Measurements from ENCODE around the gene TMC5.
"Not testable (repeated sequence)": the region's sequence is repeated elsewhere in the genome, so short reads cannot be mapped to it uniquely, and the experiment has no call there.

TMC5 gene

GRCh38 chr16:19397373-19397772 is 20.3 kb upstream of the TMC5 start:
- H3K9ac ChIP-seq (ENCODE audit: low read length in 5 of 5); H3K36me3 ChIP-seq (ENCODE audit: control insufficient read depth in 5 of 5, insufficient read depth in 5 of 5, low read length in 5 of 5); H3K27ac ChIP-seq (ENCODE audit: low read depth, low read length); H3K27me3 ChIP-seq (ENCODE audit: control insufficient read depth in 5 of 5, insufficient read depth in 4 of 5, low read length in 5 of 5); H3K4me3 ChIP-seq (ENCODE audit: low read depth in 1 of 5, low read length in 5 of 5): not testable (repeated sequence)
- peaks cover 0 to 37% (median 33%) of the 10 kb centered on the region in 5 donors for H3K9me3 ChIP-seq (ENCODE audit: control insufficient read depth in 5 of 5, low read length in 5 of 5)
- H3K4me1 ChIP-seq (ENCODE audit: control insufficient read depth in 5 of 5, insufficient read depth in 5 of 5, low read length in 5 of 5): peaks cover 0 to 14% (median 10%) of the 10 kb centered on the region in 5 donors

- Histone ChIP-seq H3K9ac (ENCODE audit: low read length in 5 of 5) (no peak overlapping the region), H3K9me3 (ENCODE audit: control insufficient read depth in 5 of 5, low read length in 5 of 5) (peaks cover 0 to 44% (median 37%) of the 10 kb centered on the region in 5 donors), H3K27me3 (ENCODE audit: control insufficient read depth in 5 of 5, insufficient read depth in 4 of 5, low read length in 5 of 5) (no peaks in the 10 kb centered on the region), H3K36me3 (ENCODE audit: control insufficient read depth in 5 of 5, insufficient read depth in 5 of 5, low read length in 5 of 5) (no peaks in the 10 kb centered on the region), H3K4me1 (ENCODE audit: control insufficient read depth in 5 of 5, insufficient read depth in 5 of 5, low read length in 5 of 5) (peaks cover 0 to 16% (median 10%) of the 10 kb centered on the region in 5 donors), H3K27ac (ENCODE audit: low read depth, low read length) (no peak overlapping the region), H3K4me3 (ENCODE audit: low read depth in 1 of 5, low read length in 5 of 5) (peak overlapping the region in 1 of 5 donors; percentile 8)
These were observed 17.0 kb upstream of the TMC5 start for GRCh38 chr16:19400711-19401110.

- Histone ChIP-seq H3K4me3 (ENCODE audit: low read depth in 1 of 5, low read length in 5 of 5) (no peak overlapping the region), H3K36me3 (ENCODE audit: control insufficient read depth in 5 of 5, insufficient read depth in 5 of 5, low read length in 5 of 5) (no peaks in the 10 kb centered on the region), H3K9me3 (ENCODE audit: control insufficient read depth in 5 of 5, low read length in 5 of 5) (peaks cover 0 to 21% (median 13%) of the 10 kb centered on the region in 5 donors), H3K4me1 (ENCODE audit: control insufficient read depth in 5 of 5, insufficient read depth in 5 of 5, low read length in 5 of 5) (peaks cover 0 to 11% (median 10%) of the 10 kb centered on the region in 5 donors), H3K9ac (ENCODE audit: low read length in 5 of 5) (no peak overlapping the region), H3K27me3 (ENCODE audit: control insufficient read depth in 5 of 5, insufficient read depth in 4 of 5, low read length in 5 of 5) (peaks cover 0 to 18% (median 9%) of the 10 kb centered on the region in 5 donors), H3K27ac (ENCODE audit: low read depth, low read length) (no peak overlapping the region)
These were observed 10.7 kb upstream of the TMC5 start for GRCh38 chr16:19406891-19407491.

- Histone ChIP-seq H3K36me3 (ENCODE audit: control insufficient read depth in 5 of 5, insufficient read depth in 5 of 5, low read length in 5 of 5) (no peaks in the 10 kb centered on the region), H3K27ac (ENCODE audit: low read depth, low read length) (no peak overlapping the region), H3K4me1 (ENCODE audit: control insufficient read depth in 5 of 5, insufficient read depth in 5 of 5, low read length in 5 of 5) (peaks cover 0 to 14% (median 10%) of the 10 kb centered on the region in 5 donors), H3K27me3 (ENCODE audit: control insufficient read depth in 5 of 5, insufficient read depth in 4 of 5, low read length in 5 of 5) (peaks cover 6 to 32% (median 14%) of the 10 kb centered on the region in 5 donors), H3K4me3 (ENCODE audit: low read depth in 1 of 5, low read length in 5 of 5) (peak overlapping the region in 4 of 5 donors; percentile 22 to 55 (median 48)), H3K9ac (ENCODE audit: low read length in 5 of 5) (no peak overlapping the region), H3K9me3 (ENCODE audit: control insufficient read depth in 5 of 5, low read length in 5 of 5) (peaks cover 0 to 18% (median 13%) of the 10 kb centered on the region in 5 donors)
These were observed 7.1 kb upstream of the TMC5 start for GRCh38 chr16:19410435-19411171.

GRCh38 chr16:19411298-19411697 is 6.4 kb upstream of the TMC5 start:
- no peaks in the 10 kb centered on the region for H3K36me3 ChIP-seq (ENCODE audit: control insufficient read depth in 5 of 5, insufficient read depth in 5 of 5, low read length in 5 of 5)

GRCh38 chr16:19412055-19412454 is 5.6 kb upstream of the TMC5 start:
- H3K27me3 ChIP-seq (ENCODE audit: control insufficient read depth in 5 of 5, insufficient read depth in 4 of 5, low read length in 5 of 5): peaks cover 6 to 40% (median 14%) of the 10 kb centered on the region in 5 donors
- peaks cover 0 to 15% (median 12%) of the 10 kb centered on the region in 5 donors for H3K9me3 ChIP-seq (ENCODE audit: control insufficient read depth in 5 of 5, low read length in 5 of 5)
- not testable (repeated sequence) for H3K27ac ChIP-seq (ENCODE audit: low read depth, low read length); H3K9ac ChIP-seq (ENCODE audit: low read length in 5 of 5); H3K36me3 ChIP-seq (ENCODE audit: control insufficient read depth in 5 of 5, insufficient read depth in 5 of 5, low read length in 5 of 5); H3K4me3 ChIP-seq (ENCODE audit: low read depth in 1 of 5, low read length in 5 of 5)
- H3K4me1 ChIP-seq (ENCODE audit: control insufficient read depth in 5 of 5, insufficient read depth in 5 of 5, low read length in 5 of 5): peaks cover 0 to 14% (median 10%) of the 10 kb centered on the region in 5 donors

More at GRCh38 chr16:19411298-19411697, 6.4 kb upstream of the TMC5 start:
- Histone ChIP-seq H3K4me3 (ENCODE audit: low read depth in 1 of 5, low read length in 5 of 5) (no peak overlapping the region), H3K27ac (ENCODE audit: low read depth, low read length) (no peak overlapping the region), H3K4me1 (ENCODE audit: control insufficient read depth in 5 of 5, insufficient read depth in 5 of 5, low read length in 5 of 5) (peaks cover 0 to 14% (median 10%) of the 10 kb centered on the region in 5 donors), H3K9me3 (ENCODE audit: control insufficient read depth in 5 of 5, low read length in 5 of 5) (peaks cover 0 to 18% (median 13%) of the 10 kb centered on the region in 5 donors), H3K9ac (ENCODE audit: low read length in 5 of 5) (no peak overlapping the region), H3K27me3 (ENCODE audit: control insufficient read depth in 5 of 5, insufficient read depth in 4 of 5, low read length in 5 of 5) (peaks cover 6 to 37% (median 14%) of the 10 kb centered on the region in 5 donors)

- peaks cover 0 to 7% (median 4%) of the 10 kb centered on the region in 5 donors for H3K9me3 ChIP-seq (ENCODE audit: control insufficient read depth in 5 of 5, low read length in 5 of 5)
- H3K27me3 ChIP-seq (ENCODE audit: control insufficient read depth in 5 of 5, insufficient read depth in 4 of 5, low read length in 5 of 5): peaks cover 6 to 36% (median 15%) of the 10 kb centered on the region in 5 donors
- no peak overlapping the region for H3K4me3 ChIP-seq (ENCODE audit: low read depth in 1 of 5, low read length in 5 of 5)
- no peak overlapping the region for H3K9ac ChIP-seq (ENCODE audit: low read length in 5 of 5)
- H3K36me3 ChIP-seq (ENCODE audit: control insufficient read depth in 5 of 5, insufficient read depth in 5 of 5, low read length in 5 of 5): no peaks in the 10 kb centered on the region
- H3K4me1 ChIP-seq (ENCODE audit: control insufficient read depth in 5 of 5, insufficient read depth in 5 of 5, low read length in 5 of 5): peaks cover 0 to 10% (median 6%) of the 10 kb centered on the region in 5 donors
- H3K27ac ChIP-seq (ENCODE audit: low read depth, low read length): no peak overlapping the region
These were observed 2.2 kb upstream of the TMC5 start for GRCh38 chr16:19415461-19415860.

- Histone ChIP-seq H3K4me3 (ENCODE audit: low read depth in 1 of 5, low read length in 5 of 5) (no peak overlapping the region), H3K27me3 (ENCODE audit: control insufficient read depth in 5 of 5, insufficient read depth in 4 of 5, low read length in 5 of 5) (peaks cover 6 to 32% (median 13%) of the 10 kb centered on the region in 5 donors), H3K27ac (ENCODE audit: low read depth, low read length) (no peak overlapping the region), H3K36me3 (ENCODE audit: control insufficient read depth in 5 of 5, insufficient read depth in 5 of 5, low read length in 5 of 5) (no peaks in the 10 kb centered on the region), H3K9me3 (ENCODE audit: control insufficient read depth in 5 of 5, low read length in 5 of 5) (peaks cover 0 to 7% (median 4%) of the 10 kb centered on the region in 5 donors), H3K9ac (ENCODE audit: low read length in 5 of 5) (no peak overlapping the region), H3K4me1 (ENCODE audit: control insufficient read depth in 5 of 5, insufficient read depth in 5 of 5, low read length in 5 of 5) (peaks cover 0 to 6% (median 2%) of the 10 kb centered on the region in 5 donors)
These were observed 1.8 kb upstream of the TMC5 start for GRCh38 chr16:19415918-19416317.

GRCh38 chr16:19418200-19418599 is 517 bp downstream of the TMC5 start:
- Histone ChIP-seq H3K4me3 (ENCODE audit: low read depth in 1 of 5, low read length in 5 of 5) (no peak overlapping the region), H3K36me3 (ENCODE audit: control insufficient read depth in 5 of 5, insufficient read depth in 5 of 5, low read length in 5 of 5) (no peaks in the 10 kb centered on the region), H3K4me1 (ENCODE audit: control insufficient read depth in 5 of 5, insufficient read depth in 5 of 5, low read length in 5 of 5) (peaks cover 0 to 4% (median 0%) of the 10 kb centered on the region in 5 donors), H3K27ac (ENCODE audit: low read depth, low read length) (no peak overlapping the region), H3K27me3 (ENCODE audit: control insufficient read depth in 5 of 5, insufficient read depth in 4 of 5, low read length in 5 of 5) (peaks cover 5 to 13% (median 6%) of the 10 kb centered on the region in 5 donors), H3K9me3 (ENCODE audit: control insufficient read depth in 5 of 5, low read length in 5 of 5) (no peaks in the 10 kb centered on the region), H3K9ac (ENCODE audit: low read length in 5 of 5) (no peak overlapping the region)

GRCh38 chr16:19419698-19420075 is 2.0 kb downstream of the TMC5 start:
- Histone ChIP-seq H3K36me3 (ENCODE audit: control insufficient read depth in 5 of 5, insufficient read depth in 5 of 5, low read length in 5 of 5) (no peaks in the 10 kb centered on the region), H3K9me3 (ENCODE audit: control insufficient read depth in 5 of 5, low read length in 5 of 5) (no peaks in the 10 kb centered on the region), H3K27me3 (ENCODE audit: control insufficient read depth in 5 of 5, insufficient read depth in 4 of 5, low read length in 5 of 5) (peaks cover 5 to 11% (median 6%) of the 10 kb centered on the region in 5 donors), H3K27ac (ENCODE audit: low read depth, low read length) (no peak overlapping the region), H3K4me1 (ENCODE audit: control insufficient read depth in 5 of 5, insufficient read depth in 5 of 5, low read length in 5 of 5) (no peaks in the 10 kb centered on the region), H3K9ac (ENCODE audit: low read length in 5 of 5) (no peak overlapping the region), H3K4me3 (ENCODE audit: low read depth in 1 of 5, low read length in 5 of 5) (no peak overlapping the region)

Data from subcutaneous abdominal adipose tissue (tissue), 5 donors.